Measurements from ENCODE around the gene ZDHHC8. TPM values are rescaled to one million over a fixed set of nuclear protein-coding genes. Genes with fewer than 3 reads are reported as not detected.

Gene ZDHHC8
- total RNA-seq, 1 donor from 2014 or later = 108 TPM

GRCh38 chr22:20089226-20089976 is 42.2 kb upstream of the ZDHHC8 start:
- peaks cover 8% of the 10 kb centered on the region for H3K4me1 Mint-ChIP-seq (ENCODE audit: unreplicated experiment)
- DNase-seq (ENCODE audit: extremely low spot score, unreplicated experiment) = no peak
- H3K9me3 Mint-ChIP-seq (ENCODE audit: unreplicated experiment) = no peaks in the 10 kb centered on the region
- H3K4me3 Mint-ChIP-seq (ENCODE audit: unreplicated experiment) = no peak overlapping the region
- H3K27me3 Mint-ChIP-seq (ENCODE audit: unreplicated experiment) = no peaks in the 10 kb centered on the region
- no peak overlapping the region for H3K27ac Mint-ChIP-seq (ENCODE audit: unreplicated experiment)
- H3K36me3 Mint-ChIP-seq (ENCODE audit: unreplicated experiment) = peaks cover 70% of the 10 kb centered on the region
- no peak for TF ChIP-seq CTCF (IDR thresholded peaks at IDR 0.05)

- no peaks in the 10 kb centered on the region for H3K27me3 Mint-ChIP-seq (ENCODE audit: unreplicated experiment)
- H3K4me3 Mint-ChIP-seq (ENCODE audit: unreplicated experiment) = no peak overlapping the region
- no peak for DNase-seq (ENCODE audit: extremely low spot score, unreplicated experiment)
- H3K9me3 Mint-ChIP-seq (ENCODE audit: unreplicated experiment) = no peaks in the 10 kb centered on the region
- peaks cover 4% of the 10 kb centered on the region for H3K4me1 Mint-ChIP-seq (ENCODE audit: unreplicated experiment)
- TF ChIP-seq CTCF (IDR thresholded peaks at IDR 0.05) = no peak
- H3K36me3 Mint-ChIP-seq (ENCODE audit: unreplicated experiment) = peaks cover 73% of the 10 kb centered on the region
- no peak overlapping the region for H3K27ac Mint-ChIP-seq (ENCODE audit: unreplicated experiment)
Measured at GRCh38 chr22:20089977-20090729, 41.5 kb upstream of the ZDHHC8 start.

- Mint-ChIP-seq H3K27me3 (ENCODE audit: unreplicated experiment) (no peaks in the 10 kb centered on the region), H3K27ac (ENCODE audit: unreplicated experiment) (no peak overlapping the region), H3K9me3 (ENCODE audit: unreplicated experiment) (no peaks in the 10 kb centered on the region), H3K4me1 (ENCODE audit: unreplicated experiment) (peaks cover 1% of the 10 kb centered on the region), H3K4me3 (ENCODE audit: unreplicated experiment) (no peak overlapping the region), H3K36me3 (ENCODE audit: unreplicated experiment) (peaks cover 78% of the 10 kb centered on the region)
- no peak for TF ChIP-seq CTCF (IDR thresholded peaks at IDR 0.05)
- DNase-seq (ENCODE audit: extremely low spot score, unreplicated experiment) = no peak
Measured at GRCh38 chr22:20090730-20091240, 40.8 kb upstream of the ZDHHC8 start.

- Mint-ChIP-seq H3K36me3 (ENCODE audit: unreplicated experiment) (peaks cover 81% of the 10 kb centered on the region), H3K4me1 (ENCODE audit: unreplicated experiment) (peaks cover 1% of the 10 kb centered on the region), H3K27ac (ENCODE audit: unreplicated experiment) (no peak overlapping the region), H3K4me3 (ENCODE audit: unreplicated experiment) (no peak overlapping the region), H3K9me3 (ENCODE audit: unreplicated experiment) (peaks cover 11% of the 10 kb centered on the region), H3K27me3 (ENCODE audit: unreplicated experiment) (no peaks in the 10 kb centered on the region)
- no peak for TF ChIP-seq CTCF (IDR thresholded peaks at IDR 0.05)
- no peak for DNase-seq (ENCODE audit: extremely low spot score, unreplicated experiment)
Measured at GRCh38 chr22:20091690-20092476, 39.7 kb upstream of the ZDHHC8 start.
